Stimulated activated CD8-positive, alpha-beta memory T cell treated with anti-CD3 and anti-CD28 coated beads, Interleukin-7, amount 100 ng/mL, for 4 hours (primary cell): Measurements from ENCODE around the gene SERPINB6.
A peak's percentile ranks its signal among the peaks of the same experiment; 100 is the strongest.
"Not testable (repeated sequence)": the region's sequence is repeated elsewhere in the genome, so short reads cannot be mapped to it uniquely, and the experiment has no call there.

Source experiments
- DNase-seq, 2 donors: peaks; one replicate each; pipeline ENCODE4 v3.0.0-alpha.2; 2020; ENCODE audit warnings: low read depth in 2 of 2

The SERPINB6 gene

DNA sequence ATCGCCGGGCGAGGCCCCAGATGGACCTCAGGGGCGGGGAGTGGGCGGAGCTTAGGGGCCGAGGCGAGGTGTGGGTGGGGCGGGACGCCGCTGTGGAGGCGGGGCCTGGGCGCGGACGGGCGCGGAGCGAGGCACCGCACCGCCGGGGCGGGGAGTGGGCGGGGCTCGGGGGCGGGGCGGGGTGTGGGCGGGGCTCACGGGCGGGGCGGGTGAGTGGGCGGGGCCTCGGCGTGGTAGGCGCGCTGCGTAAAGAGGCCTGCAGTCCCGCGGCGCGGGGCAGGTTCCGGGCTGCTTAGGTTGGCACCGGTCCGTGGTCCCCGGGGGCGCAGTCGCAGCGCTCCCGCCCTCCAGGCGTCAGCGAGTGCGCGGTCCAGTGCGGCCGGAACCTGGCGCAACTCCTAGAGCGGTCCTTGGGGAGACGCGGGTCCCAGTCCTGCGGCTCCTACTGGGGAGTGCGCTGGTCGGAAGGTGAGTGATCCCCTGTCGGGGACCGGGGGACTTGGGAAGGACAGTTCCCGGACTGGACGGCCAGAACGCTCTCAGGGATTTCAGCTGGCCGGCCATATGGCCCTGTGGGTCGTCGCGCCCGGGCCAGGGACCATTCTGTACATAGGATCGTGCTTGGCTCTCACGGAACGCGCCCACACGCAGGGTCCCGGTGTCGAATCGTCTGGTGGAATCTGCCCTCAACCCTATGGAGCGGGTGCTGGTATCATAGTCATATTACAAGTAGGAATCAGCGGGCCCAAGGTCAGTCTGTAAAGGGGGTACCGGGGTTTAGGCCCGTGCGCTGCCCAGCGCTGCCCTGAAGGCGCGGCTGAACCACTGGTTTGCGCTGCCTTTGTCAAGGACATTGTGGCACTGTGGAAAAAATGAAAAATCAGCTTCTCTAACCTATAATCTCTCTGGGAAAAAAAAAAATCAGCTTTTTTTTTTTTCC lies 28.5 kb upstream of the SERPINB6 start, which contains the start of gene NQO2:
Gene NQO2 (plus strand): TSS at position 277 of the 940 bp plus-strand sequence. CDS start 6,659 bp downstream, outside the sequence.
- DNase-seq = peak; percentile 75 to 87

- DNase-seq = no peak
Observed at GRCh38 chr6:2998998-2999617, 27.7 kb upstream of the SERPINB6 start.

GRCh38 chr6:2998249-2998997 lies 27.1 kb upstream of the SERPINB6 start:
- DNase-seq = not testable (repeated sequence)

- no peak for DNase-seq
Observed at GRCh38 chr6:2993755-2994317, 22.5 kb upstream of the SERPINB6 start.

- DNase-seq = no peak
Observed at GRCh38 chr6:2992330-2992979, 21.1 kb upstream of the SERPINB6 start.

- no peak for DNase-seq
Observed at GRCh38 chr6:2990932-2991506, 19.7 kb upstream of the SERPINB6 start.

DNA sequence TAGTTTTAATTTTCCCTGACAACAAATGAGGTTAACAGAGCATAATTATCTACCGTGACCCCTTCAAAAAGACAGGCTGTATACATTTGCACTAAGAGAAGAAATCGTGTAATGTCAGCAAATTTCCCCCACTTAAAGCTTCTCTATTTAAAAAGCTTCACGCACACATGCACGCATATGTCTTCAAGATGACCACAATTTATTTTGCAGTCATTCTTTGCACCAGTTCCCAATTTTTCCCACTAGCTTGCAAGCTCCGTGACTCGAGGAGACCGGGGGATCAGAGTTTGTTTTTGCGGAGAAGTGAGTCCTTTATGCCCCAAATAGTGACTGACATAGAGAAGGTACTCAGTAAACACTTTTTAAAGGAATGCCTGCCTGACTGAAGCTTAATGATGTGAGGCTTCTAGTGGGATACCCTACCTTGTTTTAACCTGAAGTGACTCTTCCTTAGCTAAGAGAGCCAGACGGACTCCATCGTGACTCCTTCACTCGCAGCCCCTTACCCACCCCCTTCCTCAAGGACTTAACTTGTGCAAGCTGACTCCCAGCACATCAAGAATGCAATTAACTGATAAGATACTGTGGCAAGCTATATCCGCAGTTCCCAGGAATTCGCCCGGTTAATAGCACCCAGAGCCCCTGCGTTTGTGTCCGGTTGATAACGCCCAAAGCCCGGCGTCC lies 19.0 kb upstream of the SERPINB6 start:
- no peak for DNase-seq

GRCh38 chr6:2989332-2990247 lies 18.2 kb upstream of the SERPINB6 start:
- DNase-seq = peak; percentile 63 to 69

DNA sequence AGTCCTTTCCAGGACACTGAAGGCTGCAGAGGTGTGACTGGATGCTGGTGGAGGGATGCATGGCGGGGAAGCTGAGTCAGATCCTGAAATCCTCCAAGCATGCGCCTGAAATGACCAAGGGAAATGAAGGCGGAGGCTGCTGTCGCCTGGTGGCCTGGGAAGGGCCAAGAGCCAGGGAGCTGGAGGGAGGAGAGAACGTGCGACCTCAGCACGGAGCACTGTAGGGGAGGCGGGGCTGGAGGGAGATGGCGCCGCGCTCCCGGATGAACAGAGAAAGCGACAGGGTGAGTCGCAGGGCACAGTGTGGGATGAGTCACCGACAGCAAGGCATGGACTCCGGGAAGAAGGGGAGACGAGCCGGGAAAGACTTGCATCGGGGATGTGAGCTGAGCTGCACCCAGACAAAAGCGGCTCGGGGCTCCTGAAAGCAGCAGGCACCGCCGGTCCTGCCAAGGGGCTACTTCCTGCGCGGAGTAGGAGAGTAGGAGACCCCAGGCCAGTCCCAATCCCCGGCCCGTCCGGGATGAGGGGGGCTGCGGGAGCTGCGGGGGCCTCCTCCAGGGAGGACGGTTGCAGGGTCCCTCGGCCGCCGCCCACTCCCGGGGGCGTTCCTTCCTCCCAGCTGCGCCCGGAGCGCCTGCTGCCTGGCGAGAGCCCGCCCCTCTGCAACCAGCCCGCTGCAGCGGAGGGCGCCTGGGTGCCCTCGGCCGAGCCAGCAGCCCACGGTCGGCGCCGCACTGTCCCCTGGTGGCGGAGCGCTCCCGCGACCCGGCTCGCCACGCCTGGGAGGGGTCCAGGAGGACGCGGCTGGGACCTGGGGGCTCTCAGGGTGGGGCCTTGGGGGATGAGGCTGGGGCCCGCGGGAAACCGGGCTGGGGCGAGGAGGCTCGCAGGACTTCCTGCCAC lies 17.3 kb upstream of the SERPINB6 start:
- DNase-seq = peak in 1 of 2 donors; percentile 74

- DNase-seq = no peak
Observed at GRCh38 chr6:2988094-2988425, 16.7 kb upstream of the SERPINB6 start.

DNA sequence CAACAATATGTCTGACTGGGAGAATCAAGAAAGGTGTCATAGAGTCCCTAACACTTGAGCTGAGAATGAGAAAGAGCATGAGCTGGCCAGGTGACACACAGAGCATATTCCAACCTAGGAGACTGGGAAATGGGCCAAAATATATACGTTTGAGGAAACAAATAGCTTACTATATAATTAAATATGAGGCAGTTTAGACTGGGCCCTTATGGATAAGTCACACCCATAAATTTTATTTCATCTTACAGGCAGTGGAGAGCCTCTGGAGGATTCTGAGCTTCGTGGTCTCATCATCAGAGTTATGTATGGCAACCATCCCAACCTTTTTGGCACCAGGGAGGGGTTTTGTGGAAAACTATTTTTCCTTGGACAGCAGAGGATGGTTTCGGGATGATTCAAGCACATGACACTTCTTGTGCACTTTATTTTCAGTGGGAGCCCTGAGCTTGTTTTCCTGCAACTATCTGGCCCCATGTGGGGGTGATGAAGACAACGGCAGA lies 15.4 kb upstream of the SERPINB6 start:
- DNase-seq = no peak

DNA sequence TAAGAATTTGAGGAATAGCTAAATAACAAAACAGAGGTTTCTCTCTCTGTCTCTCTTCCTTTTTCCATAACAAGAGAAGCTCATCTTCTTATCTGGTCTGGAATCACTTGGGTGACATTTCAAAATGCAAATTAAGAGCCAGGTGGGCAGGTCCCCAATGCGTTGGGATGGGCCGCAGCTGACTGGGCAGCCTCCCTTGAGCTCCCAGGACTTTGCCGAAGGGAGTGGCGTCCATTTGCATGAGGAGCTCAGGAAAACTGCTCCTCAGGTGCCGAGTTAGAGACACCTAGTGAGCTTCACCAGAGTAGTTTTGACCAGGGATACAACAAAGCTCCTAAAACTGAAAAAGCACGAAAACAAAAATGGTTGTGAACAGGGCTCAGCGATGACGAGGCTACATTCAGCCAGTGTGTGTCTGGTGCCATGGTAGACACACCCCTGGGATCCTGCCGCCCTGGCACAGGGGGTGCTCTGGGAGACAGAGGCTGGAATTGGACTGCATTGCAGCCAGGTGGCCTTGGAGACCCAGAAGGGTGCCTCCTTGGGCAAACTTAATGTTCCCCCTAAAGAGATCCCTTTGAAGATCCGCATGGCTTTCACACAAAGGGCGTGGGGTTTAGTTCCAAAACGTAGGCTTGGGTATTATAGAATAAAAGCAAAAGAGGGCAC lies 13.5 kb upstream of the SERPINB6 start:
- DNase-seq = no peak

GRCh38 chr6:2982426-2983117 lies 11.2 kb upstream of the SERPINB6 start:
- no peak for DNase-seq

DNA sequence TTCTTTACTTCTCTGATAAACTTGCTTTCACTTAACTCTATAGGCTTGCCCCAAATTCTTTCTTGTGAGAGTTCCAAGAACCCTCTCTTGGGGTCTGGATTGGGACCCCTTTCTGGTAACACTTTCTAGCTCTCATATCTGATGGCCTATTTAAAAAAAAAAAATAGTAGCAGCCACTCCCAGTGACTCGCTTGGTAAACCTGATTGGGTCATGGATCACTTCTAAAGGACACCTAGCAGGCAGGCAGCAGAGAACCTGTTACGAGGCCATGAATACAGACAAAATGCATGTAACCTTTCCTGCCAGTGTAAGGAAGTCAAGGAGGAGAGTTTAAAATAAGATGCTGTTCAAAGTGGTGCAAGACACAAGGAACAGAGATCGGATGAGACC lies 9.1 kb upstream of the SERPINB6 start:
- DNase-seq = no peak

DNA sequence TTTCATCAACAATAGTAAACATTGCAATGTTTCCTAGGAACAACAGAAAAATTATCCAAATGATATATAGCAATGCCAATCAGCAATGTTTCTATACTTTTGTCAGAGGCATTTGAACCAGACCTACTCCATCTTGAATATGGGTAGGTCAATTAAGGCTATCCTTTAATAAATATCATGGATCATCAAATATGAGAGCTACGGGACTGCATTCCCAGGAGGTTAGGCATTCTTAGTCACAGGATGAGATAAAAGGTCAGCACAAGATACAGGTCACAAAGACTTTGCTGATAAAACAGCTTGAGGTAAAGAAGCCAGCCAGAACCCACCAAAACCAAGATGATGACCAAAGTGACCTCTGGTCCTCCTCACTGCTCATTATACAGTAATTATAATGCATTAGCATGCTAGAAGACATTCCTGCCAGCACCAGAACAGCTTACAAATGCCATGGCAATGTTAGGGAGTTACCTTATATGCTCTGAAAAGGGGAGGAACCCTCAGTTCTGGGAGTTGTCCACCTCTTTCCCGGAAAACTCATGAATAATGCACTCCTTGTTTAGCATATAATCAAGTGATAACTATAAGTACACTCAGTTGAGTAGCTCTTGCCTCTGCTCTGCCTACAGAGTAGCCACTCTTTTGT lies 8.6 kb upstream of the SERPINB6 start:
- DNase-seq = no peak

- no peak for DNase-seq
Observed at GRCh38 chr6:2978923-2979322, 7.6 kb upstream of the SERPINB6 start.
